Measurements from ENCODE around the gene RPUSD3.
A peak's percentile ranks its signal among the peaks of the same experiment; 100 is the strongest.

RPUSD3 gene

DNA sequence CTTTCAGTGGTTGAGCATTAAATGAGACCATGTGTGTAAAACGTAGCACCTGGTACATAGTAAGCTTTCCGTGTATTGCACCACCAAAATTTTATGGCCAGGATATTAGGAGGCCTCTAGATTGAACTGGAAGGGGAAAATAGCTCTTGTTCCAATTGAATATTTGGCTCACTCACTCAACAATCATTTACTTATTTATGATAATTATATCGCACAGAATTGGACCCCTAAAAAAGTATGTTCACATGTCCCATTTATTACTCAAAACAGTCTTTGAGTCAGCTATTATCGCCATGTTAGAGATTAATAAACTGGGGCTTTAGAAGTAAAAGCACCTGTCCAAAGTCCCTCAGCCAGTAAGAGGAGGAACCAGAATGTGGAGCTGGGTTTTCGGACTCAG is 38.8 kb downstream of the RPUSD3 start:
- DNase-seq (ENCODE audit: low spot score), result no peak

DNA sequence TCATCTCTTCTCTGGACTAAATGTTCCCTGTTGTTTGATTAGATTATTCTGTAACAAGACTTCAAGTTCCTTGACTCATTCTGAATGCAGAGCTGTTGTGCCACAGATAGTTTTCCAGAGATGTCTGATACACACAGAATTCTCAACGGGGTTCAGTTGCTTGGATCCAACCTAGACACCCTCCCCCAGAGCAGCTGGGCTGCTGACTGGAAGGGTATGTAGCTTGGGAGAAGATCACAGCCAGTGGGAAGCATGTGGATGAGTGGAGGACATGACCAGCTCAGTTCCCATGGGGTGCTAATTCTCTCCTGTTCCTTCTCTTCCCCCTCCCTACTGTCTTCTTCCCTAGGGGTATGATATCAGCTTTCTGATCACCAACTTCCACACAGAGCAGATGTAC is 40.3 kb downstream of the RPUSD3 start:
- no peak for DNase-seq (ENCODE audit: low spot score)

DNA sequence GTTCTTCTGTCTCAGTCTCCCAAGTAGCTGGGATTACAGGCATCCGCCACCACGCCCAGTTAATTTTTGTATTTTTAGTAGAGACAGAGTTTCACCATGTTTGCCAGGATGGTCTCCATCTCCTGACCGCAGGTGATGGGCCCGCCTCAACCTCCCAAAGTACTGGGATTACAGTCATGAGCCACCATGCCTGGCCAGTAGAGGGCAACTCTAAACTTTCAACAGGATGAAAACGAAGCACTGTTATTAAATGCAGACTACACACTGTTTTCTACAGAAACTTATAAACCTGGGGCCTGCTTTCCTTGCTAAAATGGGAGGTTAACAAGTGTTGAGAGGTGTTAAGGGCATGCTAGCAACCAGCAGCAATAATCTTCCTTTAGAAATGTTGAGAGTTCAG is 43.3 kb downstream of the RPUSD3 start:
- no peak for DNase-seq (ENCODE audit: low spot score)

DNA sequence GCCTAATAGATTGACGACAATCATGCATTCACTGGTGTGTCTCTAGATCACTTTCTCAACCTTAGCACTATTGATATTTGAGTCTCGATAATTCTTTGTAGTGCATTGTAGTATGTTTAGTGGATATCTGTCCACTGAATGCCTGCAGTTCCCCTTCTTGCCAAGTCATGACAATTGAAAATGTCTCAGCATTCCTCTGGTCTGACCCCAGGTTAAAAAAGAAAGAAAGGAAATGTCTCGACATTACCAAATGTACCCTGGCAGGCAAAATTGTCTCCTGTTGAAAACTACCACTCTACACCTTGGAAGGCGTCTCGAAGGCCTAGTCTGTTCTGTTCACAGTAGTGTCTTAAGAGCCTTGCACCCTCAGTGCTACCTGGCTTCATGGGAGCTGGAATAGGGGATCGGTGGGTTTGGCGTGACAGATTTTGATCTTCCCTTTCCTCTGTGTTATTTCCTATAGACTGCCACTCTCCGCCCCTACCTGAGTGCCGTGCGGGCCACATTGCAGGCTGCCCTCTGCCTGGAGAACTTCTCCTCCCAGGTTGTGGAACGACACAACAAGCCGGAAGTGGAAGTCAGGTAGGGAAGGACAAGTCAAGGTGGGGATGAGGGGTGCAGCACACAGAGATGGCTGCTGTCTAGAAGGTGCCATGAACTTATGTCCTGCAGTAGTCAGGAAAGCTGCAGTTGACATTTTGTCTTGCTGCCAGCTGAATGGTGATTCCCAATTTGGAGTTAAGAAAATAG is 46.4 kb downstream of the RPUSD3 start:
- DNase-seq (ENCODE audit: low spot score), result no peak

DNA sequence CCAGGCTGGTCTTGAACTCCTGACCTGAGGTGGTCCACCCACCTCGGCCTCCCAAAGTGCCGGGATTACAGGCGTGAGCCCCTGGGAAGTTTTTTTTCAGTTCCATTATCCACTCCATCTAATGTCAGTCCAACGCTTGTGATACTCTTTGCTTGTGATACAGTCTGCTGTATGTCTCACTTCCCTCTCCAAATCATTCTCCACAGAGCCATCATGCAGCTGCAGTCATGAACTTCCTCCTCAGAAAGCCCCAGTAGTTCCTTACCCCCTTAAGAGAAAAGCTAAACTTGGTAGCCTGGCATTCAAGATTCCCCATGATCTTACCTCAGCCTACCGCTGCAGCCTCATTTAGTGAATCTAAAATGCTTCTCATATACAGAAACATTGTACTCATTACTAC is 48.6 kb downstream of the RPUSD3 start:
- no peak for DNase-seq (ENCODE audit: low spot score)

DNA sequence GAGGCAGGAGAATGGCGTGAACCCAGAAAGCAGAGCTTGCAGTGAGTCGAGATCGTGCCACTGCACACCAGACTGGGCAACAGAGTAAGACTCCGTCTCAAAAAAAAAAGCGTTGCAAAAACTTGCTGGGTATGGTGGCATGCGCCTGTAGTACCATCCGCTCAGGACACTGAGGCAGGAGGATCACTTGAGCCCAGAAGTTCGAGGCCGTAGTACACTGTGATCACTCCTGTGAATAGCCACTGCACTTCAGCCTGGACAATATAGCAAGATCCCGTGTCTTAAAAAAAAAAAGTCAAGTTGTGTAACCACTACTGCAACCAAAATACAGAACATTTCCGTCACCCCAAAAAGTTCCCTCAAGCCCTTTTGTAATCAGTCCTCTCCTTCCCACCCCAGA is 49.4 kb downstream of the RPUSD3 start:
- no peak for DNase-seq (ENCODE audit: low spot score)

DNA sequence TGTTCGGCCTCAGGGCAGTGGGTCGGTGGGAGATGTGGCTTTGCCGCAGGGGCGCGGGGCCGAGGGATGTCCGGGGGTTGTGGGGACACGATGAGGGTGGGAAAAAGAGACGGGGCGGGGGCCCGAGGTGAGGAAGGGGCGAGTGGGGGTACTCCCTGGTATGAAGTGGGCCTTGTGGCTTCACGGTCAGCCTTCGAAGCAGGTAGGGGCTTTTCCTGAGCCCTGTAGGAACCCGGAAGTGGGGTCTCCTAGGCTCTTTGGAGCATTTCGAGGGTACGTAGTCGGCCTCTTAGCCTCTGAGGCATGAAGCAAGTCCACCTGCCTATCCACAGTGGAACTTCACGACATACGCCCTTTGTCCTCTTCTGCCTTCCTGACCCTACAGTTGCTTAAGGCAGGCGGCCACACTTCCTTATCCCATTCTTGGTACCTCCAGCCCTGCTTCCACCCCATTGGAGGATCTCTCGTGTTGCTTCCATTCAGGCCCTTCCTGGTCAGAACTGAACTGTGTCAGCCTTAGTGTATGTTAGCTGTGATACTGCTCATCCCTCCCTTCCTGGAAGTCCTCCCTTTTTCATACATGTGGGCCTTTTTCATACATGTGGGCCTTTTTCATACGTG is 50.5 kb downstream of the RPUSD3 start:
- DNase-seq (ENCODE audit: low spot score), result peak; percentile 40

DNA sequence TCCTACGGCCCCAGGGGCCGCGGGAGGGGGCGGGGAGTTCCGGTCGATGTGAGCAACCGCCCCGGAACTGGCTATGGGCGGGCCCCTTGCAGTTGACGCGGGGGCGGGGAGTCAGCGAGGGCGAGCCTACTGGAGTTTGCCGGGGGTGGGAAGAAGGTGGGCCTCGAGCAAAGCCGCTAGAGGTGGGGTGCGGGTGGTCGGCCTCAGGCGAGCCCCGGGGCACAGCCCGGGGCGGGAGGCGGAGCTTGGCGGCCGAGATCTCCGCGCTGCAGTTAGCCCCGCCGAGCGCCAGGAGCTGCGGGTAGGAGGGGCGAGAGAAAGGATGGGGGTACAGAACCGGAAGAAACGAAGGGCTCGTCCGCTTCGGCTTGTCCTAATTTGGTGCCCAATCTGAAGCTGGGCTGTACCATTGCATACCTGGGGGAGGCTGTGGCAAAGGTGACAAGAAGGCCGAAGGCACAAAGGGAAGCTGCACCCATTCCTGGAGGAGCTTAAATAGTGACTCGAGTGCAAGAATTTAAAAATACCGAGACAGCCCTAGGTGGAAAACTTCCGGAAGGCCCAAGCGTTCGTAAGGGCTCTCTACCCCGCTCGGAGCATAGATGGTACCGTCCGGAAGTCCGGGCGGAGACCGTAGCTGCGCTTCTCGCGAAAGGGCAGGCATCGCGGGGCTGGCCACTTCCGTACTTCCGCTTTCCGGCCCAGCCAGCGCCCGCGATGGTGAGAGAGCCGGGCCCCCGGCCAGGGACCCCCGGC is 51.2 kb downstream of the RPUSD3 start, which contains the start of the genes ARPC4 and TADA3:
Gene ARPC4 (plus strand): TSS at position 678 of the 756 bp plus-strand sequence. CDS start 40 bp downstream, at position 718.
Gene TADA3 (minus strand): TSS at position 69 of the 756 bp plus-strand sequence. CDS start 1,007 bp downstream, outside the sequence.
- peak; percentile 91 for DNase-seq (ENCODE audit: low spot score)

DNA sequence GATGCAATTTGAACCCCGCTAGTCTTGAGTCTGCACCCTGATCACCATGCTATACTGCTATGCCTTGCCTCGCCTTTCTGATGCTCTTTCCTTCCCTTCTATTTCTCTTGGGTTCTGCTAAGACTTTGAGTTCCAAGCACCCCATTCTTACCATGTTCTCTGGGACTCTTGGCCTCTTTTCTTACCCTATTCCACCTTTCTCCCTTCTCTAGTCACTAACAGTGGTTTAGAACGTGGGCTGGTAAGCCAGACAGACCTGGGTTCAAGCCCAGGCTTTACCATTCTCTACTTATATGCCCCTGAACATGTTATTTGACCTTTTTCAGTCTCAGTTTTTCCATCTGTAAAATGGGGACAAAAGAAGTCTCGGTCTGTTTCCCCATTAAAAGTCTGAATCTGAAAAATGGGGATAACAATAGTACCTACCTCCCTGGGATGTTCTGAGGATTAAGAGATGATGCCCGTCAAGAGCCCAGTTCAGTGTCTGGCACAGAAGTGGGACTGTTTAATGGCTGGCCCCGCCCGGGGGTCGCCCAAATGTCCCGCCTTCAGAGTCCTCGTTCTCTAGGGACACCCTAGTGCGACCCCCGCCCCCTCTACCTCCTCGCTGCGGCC is 51.9 kb downstream of the RPUSD3 start:
- no peak for DNase-seq (ENCODE audit: low spot score)

DNA sequence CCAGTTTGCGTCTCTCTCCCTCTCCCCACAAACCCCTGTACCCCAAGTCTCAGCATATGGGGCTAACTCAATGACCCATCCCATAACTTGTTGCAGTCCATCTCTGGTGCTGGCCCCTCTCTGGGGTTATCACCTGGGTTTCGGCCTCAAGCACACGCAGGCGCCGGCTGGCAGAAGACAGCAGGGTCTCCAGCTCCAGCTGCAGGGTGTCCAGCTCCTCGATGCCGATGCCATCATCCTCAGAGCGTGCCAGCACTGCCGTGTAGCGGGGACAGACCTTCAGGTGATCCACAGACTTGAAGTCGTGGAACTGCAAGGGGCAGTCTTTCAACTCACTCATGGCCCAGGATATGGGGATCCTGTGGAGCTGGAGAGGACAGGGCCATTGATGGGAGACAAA is 52.7 kb downstream of the RPUSD3 start:
- DNase-seq (ENCODE audit: low spot score), result no peak
